ENCODE results near the gene PCNA. TPM values are rescaled to one million over a fixed set of nuclear protein-coding genes. Genes with fewer than 3 reads are reported as not detected.

Gene PCNA
- total and polyA plus RNA-seq, 9 of the 15 experiments (the other 6 are each of a cell fraction or from before 2014, with no cell fraction given): 213 to 390 (median 291) TPM

- TF ChIP-seq, protein P1, sequence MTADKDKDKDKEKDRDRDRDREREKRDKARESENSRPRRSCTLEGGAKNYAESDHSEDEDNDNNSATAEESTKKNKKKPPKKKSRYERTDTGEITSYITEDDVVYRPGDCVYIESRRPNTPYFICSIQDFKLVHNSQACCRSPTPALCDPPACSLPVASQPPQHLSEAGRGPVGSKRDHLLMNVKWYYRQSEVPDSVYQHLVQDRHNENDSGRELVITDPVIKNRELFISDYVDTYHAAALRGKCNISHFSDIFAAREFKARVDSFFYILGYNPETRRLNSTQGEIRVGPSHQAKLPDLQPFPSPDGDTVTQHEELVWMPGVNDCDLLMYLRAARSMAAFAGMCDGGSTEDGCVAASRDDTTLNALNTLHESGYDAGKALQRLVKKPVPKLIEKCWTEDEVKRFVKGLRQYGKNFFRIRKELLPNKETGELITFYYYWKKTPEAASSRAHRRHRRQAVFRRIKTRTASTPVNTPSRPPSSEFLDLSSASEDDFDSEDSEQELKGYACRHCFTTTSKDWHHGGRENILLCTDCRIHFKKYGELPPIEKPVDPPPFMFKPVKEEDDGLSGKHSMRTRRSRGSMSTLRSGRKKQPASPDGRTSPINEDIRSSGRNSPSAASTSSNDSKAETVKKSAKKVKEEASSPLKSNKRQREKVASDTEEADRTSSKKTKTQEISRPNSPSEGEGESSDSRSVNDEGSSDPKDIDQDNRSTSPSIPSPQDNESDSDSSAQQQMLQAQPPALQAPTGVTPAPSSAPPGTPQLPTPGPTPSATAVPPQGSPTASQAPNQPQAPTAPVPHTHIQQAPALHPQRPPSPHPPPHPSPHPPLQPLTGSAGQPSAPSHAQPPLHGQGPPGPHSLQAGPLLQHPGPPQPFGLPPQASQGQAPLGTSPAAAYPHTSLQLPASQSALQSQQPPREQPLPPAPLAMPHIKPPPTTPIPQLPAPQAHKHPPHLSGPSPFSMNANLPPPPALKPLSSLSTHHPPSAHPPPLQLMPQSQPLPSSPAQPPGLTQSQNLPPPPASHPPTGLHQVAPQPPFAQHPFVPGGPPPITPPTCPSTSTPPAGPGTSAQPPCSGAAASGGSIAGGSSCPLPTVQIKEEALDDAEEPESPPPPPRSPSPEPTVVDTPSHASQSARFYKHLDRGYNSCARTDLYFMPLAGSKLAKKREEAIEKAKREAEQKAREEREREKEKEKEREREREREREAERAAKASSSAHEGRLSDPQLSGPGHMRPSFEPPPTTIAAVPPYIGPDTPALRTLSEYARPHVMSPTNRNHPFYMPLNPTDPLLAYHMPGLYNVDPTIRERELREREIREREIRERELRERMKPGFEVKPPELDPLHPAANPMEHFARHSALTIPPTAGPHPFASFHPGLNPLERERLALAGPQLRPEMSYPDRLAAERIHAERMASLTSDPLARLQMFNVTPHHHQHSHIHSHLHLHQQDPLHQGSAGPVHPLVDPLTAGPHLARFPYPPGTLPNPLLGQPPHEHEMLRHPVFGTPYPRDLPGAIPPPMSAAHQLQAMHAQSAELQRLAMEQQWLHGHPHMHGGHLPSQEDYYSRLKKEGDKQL (CRISPR knock-in tag; IDR thresholded peaks at IDR 0.05; ENCODE audit: borderline replicate concordance): no peak
- no peak for TF ChIP-seq ZNF445 (CRISPR knock-in tag; IDR thresholded peaks at IDR 0.05; ENCODE audit: low read depth)
- TF ChIP-seq SOX6 (IDR thresholded peaks at IDR 0.05): no peak
- no peak for TF ChIP-seq RBM22 (IDR thresholded peaks at IDR 0.05; ENCODE audit: low read depth, low read length, poor library complexity, severe bottlenecking)
- peak; percentile 19 to 42; a peak in 2 of 4 replicates for TF ChIP-seq MNT (conservative IDR thresholded peaks at IDR 0.05)
- TF ChIP-seq USF2 (CRISPR knock-in tag; IDR thresholded peaks at IDR 0.05): no peak
- no peak for TF ChIP-seq ZNF124 (CRISPR knock-in tag; IDR thresholded peaks at IDR 0.05)
- no peak for TF ChIP-seq ZNF134 (CRISPR knock-in tag; conservative IDR thresholded peaks at IDR 0.05)
- peak; percentile 88 for TF ChIP-seq NR2C1 (IDR thresholded peaks at IDR 0.05)
- TF ChIP-seq NR2C1 (tag; IDR thresholded peaks at IDR 0.05): peak; percentile 87
- TF ChIP-seq BACH1 (tag; IDR thresholded peaks at IDR 0.05): no peak
- TF ChIP-seq SPI1 (IDR thresholded peaks at IDR 0.05; ENCODE audit: borderline replicate concordance, low read depth, low read length): no peak
- TF ChIP-seq TCF15 (CRISPR knock-in tag; IDR thresholded peaks at IDR 0.05): no peak
- peak in 2 of 3 experiments; percentile 44 to 54 for TF ChIP-seq YY1 (IDR thresholded peaks at IDR 0.05; ENCODE audit: borderline replicate concordance in 1 of 3, control insufficient read depth in 1 of 3, extremely low read depth in 1 of 3, insufficient read depth in 3 of 3, insufficient read length in 1 of 3, insufficient replicate concordance in 2 of 3, low read depth in 1 of 3, low read length in 2 of 3)
- TF ChIP-seq SNRNP70 (optimal IDR thresholded peaks at IDR 0.05; ENCODE audit: low read depth, low read length): no peak
- TF ChIP-seq RFX5 (IDR thresholded peaks at IDR 0.05; ENCODE audit: low read depth, low read length): no peak
- no peak for TF ChIP-seq TBL1XR1 (IDR thresholded peaks at IDR 0.05; ENCODE audit: low read length in 2 of 2)
- TF ChIP-seq, protein P2, sequence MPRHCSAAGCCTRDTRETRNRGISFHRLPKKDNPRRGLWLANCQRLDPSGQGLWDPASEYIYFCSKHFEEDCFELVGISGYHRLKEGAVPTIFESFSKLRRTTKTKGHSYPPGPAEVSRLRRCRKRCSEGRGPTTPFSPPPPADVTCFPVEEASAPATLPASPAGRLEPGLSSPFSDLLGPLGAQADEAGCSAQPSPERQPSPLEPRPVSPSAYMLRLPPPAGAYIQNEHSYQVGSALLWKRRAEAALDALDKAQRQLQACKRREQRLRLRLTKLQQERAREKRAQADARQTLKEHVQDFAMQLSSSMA (CRISPR knock-in tag; IDR thresholded peaks at IDR 0.05): no peak
- no peak for TF ChIP-seq ZFPM2 (CRISPR knock-in tag; IDR thresholded peaks at IDR 0.05)
Measured at GRCh38 chr20:5126512-5127203, 6.9 kb upstream of the PCNA start, which contains the start of gene CDS2 (continued).

Measured in K562 (cell line).